Fibroblast of peridontal ligament (primary cell): Measurements from ENCODE around the gene MKRN1.
"Not testable (repeated sequence)": the region's sequence is repeated elsewhere in the genome, so short reads cannot be mapped to it uniquely, and the experiment has no call there.

Source experiments
- DNase-seq: peaks from one replicate; pipeline ENCODE4 v3.0.0-alpha.2; 2010; ENCODE audit errors: extremely low read depth

MKRN1 gene

DNA sequence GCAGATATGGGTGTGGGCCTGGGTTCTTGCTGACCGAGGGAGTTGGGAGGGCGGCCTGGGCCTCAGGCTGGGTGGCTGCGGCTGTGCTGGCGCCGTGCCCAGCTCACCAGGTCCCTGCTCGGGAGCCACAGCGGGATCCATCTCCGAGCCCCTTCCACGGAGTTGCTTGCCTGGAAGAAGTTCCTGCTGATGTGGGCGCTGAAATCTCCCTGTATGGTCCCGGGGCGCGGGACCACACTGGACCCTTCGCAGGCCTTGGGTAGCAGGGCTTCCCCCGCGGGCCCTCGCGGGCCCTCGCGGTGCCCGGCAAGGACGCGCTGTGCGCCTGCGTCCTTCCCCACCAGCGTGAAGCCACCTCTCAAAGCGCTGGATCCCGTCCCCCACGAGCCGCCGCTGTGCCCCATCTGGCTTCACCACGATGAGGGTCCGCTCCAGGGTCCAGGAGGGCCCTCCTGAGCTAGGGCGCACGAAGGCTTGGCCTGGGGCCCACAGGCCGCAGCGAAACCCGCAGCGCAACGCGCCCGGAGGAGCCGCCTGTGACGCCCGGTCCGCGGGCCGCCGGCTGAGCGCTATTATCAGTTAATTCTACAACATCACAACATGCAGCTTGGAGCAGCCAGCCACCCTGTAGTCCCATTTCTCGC lies 43.9 kb downstream of the MKRN1 start:
- no peak for DNase-seq

DNA sequence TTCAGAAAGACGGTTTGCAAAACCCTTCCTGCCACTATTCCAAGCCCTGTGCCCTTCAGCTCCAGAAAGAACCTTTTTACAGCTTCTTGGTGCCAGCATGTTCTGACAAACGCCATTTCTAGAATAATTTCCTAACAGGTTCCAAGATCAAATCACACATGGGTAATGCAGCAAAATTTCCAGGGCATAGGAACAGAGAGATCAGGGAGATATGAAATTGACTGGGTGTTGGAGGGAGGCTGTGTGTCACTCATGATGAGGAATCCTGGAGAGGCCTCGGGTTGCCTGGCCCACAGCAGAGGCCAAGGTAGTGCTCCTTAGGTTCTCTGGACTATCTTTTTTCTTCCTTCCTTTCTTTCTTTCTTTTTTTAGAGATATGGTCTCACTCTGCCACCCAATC lies 45.9 kb downstream of the MKRN1 start:
- no peak for DNase-seq

DNA sequence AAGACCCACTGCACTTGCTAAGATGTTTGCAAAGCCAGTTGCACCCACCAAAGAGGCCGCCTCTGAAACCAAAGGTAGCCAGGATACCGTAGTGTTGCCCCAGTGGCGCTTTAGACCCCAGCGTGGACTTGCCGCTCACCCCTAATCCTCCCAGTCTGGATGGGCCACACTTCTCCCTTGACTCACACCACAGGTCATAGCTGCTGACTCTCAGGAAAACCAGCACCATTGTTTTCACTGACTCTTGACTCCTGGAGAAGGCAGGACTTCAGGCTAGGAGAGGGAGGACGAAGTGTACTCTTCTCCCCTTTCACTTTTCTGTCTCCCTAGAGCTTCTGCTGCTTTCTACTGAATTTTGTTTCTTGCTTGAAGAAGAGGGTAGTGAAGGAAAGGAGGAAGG lies 53.2 kb downstream of the MKRN1 start:
- no peak for DNase-seq

DNA sequence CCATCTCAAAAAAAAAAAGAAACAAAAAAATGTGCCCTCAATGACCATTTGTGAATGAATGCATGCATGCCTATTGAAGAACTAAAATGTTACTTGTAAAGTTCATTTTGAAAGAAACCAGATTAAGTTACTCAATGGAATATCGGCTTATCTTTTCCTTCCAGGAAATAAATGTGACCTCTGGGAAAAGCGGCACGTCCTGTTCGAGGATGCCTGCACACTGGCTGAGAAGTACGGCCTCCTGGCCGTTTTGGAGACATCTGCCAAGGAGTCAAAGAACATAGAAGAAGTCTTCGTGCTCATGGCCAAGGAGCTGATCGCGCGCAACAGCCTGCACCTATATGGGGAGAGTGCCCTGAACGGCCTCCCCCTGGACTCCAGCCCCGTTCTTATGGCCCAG lies 53.6 kb downstream of the MKRN1 start:
- DNase-seq = no peak

DNA sequence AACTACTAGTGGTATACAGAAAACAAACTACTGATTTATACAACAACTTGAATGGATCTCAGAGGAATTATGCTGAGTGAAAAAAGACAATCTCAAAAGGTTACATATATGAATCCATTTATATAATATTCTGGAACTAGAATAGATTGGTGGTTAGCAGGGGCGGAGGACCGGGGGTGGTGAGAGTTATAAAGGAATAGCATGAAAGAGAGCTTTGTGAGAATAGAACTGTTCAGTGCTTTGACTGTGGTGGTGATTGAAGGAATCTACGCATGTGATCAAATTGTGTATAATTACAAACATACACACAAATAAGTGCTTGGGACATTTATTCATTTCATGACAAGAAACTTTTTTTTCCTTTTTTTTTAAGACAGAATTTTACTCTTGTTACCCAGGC lies 55.8 kb downstream of the MKRN1 start:
- DNase-seq = no peak

DNA sequence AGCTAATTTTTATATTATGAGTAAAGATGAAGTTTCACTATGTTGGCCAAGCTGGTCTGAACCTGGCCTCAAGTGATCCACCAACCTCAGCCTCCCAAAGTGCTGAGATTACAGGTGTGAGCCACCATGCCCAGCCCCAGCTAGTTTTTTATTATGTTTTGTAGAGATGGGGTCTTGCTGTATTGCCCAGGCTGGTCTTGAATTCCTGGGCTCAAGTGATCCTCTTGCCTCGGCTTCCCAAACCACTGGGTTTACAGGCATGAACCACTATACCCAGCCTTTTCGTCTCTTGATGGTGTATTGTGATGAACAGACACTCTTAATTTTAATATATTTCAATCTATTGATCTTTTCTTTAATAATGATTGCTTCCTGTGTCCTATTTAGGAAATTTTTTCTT lies 57.8 kb downstream of the MKRN1 start:
- no peak for DNase-seq

DNA sequence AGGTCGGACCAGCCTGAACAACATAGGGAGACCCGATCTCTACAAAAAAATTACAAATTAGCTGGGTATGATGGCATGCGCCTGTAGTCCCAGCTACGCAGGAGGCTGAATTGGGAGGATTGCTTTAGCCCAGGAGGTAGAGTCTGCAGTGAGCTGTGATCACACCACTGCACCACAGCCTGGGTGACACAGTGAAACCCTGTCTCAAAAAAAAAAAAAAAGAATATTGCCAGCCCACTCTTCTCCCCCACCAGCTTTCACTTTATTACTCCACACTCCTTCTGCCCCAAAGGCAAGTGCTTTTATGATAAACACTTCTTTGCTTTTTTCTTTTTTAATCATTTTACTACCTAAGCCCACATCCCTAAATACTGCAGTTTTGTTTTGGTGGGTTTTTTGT lies 60.7 kb downstream of the MKRN1 start:
- DNase-seq = no peak

DNA sequence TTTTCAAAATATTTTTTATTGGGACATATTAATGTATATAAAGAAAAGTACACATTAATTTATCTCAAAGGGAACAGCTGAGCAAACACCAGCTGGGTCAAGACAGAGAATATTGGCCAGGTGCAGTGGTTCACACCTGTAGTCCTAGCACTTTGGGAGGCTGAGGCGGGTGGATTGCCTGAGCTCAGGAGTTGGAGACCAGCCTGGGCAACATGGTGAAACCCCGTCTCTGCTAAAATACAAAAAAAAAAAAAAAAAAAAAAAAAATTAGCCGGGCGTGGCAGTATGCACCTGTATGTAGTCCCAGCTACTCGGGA lies 61.2 kb downstream of the MKRN1 start:
- not testable (repeated sequence) for DNase-seq

DNA sequence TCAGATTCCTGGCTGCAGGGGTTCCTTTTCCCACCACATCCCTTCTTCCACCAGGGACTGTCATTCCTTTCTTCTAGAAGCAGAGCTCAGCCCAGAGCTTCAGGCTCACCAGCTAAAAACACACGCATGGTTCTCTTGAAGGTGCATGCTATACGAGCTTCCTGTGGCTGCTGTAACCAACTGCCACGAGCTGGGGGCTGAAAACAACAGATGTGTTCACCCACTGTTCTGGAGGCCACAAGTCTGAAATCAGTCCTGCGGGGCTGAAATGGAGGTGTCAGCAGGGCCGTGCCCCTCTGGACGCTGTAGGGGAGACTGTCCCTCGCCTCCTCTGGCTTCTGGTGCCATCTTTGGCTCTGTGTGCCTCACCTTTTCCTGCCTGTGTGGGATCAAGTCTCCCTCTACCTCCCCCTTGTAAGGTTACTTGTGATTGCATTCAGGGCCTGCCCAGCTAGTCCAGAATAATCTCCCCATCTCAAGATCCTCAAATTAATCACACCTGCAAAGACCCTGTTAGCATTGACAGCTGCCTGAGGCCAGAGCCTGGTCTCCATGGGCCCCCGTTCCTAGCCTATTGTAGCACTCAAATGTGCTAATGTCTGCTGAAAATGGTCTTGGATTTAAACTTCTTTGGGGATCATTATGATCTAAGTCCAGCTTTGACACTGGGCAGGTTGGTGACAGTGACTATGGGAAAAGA lies 61.7 kb downstream of the MKRN1 start:
- no peak for DNase-seq

DNA sequence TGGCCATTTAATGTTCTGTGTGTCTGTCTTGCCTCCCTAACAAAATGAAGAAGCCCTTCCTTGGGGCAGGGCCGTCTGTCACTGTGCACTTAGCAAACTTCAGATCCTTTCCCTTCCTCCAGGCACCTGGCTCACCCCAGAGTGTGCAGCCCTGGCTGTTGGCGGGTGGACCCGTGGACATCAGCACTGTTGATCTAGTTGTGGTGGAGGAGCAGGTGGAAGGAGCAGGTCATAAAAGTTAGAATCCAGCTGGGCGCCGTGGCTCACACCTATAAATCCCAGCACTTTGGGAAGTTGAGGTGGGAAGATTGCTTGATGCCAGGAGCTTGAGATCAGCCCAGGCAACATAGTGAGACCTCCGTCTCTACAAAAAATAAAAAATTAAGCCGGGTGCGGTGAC lies 62.7 kb downstream of the MKRN1 start:
- DNase-seq = no peak

DNA sequence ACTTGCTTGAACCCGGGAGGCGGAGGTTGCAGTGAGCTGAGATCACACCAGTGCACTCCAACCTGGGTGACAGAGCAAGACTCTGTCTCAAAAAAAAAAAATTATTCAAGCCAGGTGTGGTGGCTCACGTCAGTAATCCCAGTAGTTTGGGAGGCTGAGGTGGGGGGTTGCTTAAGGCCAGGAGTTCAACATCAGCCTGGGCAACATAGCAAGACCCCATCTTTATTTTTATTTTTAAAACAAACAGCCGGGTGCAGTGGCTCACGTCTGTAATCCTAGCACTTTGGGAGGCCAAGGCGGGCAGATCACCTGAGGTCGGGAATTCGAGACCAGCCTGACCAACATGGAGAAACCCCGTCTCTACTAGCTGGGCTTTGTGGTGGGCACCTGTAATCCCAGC lies 63.5 kb downstream of the MKRN1 start:
- DNase-seq = not testable (repeated sequence)

DNA sequence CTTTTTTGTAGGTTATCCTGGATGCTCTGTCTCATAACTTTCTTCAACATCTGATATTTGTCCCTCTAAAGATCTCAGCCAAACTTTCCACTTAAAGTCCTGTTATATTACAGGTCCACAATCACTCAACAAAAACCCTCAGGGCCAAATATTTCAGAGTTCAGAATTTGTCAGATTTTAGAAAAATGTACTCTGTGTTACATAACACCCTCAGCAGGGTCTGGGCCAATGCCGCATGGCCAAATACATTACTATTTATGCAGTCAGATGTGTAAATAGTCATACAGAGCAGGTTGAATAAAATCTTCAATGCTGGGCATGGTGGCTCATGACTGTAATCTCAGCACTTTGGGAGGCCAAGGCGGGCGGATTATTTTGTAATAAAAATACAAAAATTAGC lies 63.9 kb downstream of the MKRN1 start:
- no peak for DNase-seq

DNA sequence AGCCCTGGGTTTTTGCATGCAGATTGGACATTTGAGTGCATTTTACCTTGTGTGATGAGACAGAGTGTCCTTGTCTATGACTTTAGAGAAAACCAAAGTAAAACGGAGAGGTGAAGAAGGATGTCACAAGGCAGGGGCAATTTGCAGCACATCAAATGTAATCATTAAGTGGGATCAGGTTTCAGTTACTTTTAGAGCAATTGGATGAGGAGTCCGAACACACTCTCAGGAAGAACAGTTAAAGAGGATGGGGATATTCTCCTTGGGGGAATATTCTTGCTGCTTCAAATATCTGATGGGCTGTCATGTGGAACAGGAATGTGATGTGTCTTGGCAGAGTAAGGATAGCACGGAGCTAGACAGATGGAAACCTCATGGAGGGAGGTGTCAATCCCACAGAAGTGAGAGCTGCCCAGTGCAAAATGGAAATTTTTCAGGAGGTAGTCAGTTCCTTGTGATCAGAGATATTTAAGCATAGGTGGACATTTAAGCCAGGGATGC lies 74.7 kb downstream of the MKRN1 start:
- peak; percentile 66 for DNase-seq

DNA sequence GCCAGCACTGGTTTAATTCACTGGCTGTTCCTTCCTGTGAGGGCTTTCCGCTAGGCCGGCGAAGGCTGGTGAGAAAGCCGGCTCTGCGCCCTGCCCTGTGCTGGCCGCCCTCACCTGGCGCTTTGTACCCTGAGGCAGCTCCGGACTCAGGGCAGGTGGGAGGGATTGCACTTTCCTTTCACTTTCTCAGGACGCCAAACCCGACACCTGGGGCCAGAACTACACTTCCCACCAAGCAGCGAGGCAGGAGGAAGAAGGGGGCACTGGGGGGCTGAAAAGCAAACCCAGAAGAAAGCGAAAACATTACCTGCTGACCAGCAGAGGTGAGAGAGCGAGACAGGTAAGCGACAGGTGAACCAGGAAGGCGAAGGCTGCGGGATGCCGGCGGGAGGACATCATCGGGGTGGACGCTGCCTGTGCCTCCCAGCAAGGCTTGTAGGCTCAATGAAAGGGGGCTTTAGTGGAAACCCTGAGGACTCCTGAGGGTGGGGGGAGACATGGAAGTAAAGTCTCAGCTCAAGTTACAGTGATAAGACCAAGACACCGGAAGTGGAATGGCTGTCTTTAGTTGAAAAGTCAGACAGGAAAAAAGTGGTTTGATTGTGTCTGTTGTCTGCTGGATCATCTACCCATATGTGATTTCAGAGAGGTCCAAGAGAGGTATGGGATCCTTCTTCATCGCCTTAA lies 75.3 kb downstream of the MKRN1 start, which contains the start of gene RAB19:
RAB19 (plus strand) TSS at position 181 of the 687 bp plus-strand sequence. CDS start 3,589 bp downstream, outside the sequence.
- no peak for DNase-seq
